Retina (tissue), 1 donor: ENCODE measurements around the gene THSD7A.
"Not testable (repeated sequence)": the region's sequence is repeated elsewhere in the genome, so short reads cannot be mapped to it uniquely, and the experiment has no call there.

Experiments
- DNase-seq: peaks from one replicate; pipeline ENCODE4 v3.0.0-alpha.2; 2016

THSD7A gene

DNA sequence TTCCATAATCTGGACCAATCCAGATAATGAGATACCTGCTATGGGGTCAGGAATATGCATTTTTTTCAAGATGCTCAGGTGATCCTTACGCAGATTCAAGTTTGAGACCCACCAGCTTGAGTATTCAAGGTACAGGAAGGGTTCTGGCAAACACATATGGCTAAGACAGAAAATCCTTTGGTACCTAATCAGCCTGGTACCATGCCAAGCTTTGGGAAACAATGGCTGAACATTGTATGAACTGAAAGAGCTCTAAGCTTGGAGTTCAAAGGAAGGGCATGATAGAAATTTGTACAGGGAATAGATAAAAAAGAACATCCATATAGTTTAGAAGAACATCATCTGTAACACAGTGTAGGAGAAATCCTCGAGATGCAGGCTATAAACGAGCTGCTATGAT, 382.7 kb downstream of the THSD7A start:
- no peak for DNase-seq

DNA sequence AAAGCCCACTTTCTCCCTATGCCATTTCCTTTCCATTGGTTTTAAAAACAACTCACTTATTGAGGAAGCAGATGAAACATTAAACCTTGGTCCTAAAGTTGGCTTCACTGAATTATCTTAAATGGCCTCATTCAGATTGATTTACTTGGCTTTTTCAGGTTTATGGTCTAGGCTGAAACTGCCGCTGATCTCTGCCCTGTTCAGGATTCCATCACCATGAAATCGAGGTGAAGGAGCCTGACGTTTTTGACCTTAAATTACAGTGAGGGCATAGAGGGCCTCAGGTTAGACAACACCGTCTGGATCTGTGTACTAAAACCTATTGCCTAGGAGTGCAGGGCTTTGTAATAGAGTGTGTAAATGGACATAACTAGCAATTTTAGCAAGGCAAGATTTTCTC, 383.7 kb downstream of the THSD7A start:
- no peak for DNase-seq

DNA sequence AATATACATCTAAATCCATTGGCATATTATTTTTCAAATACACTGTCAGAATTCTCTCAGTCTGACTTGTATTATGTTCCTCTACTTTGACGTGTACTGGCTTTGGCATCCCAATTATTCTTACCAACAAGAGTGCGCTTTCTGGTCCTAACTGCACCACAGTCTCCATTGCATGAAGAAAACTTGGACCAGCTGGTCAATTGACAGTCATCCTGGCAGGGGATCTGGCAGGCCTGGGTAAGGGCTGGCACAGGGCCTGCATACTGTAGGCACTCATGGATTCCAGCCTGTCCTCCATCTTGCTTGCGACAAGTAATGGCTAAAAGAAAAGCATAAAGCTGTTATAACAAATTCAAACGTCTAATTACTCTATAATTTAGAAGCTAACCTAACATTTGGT, 384.9 kb downstream of the THSD7A start:
- DNase-seq, result no peak

DNA sequence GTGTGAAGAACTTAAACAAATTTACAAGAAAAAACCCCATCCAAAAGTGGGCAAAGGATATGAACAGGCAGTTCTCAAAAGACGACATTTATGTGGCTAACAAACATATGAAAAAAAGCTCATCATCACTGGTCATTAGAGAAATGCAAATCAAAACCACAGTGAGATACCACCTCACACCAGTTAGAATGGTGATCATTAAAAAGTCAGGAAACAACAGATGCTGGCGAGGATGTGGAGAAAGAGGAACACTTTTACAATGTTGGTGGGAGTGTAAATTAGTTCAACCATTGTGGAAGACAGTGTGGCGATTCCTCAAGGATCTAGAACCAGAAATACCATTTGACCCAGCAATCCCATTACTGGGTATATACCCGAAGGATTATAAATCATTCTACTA, 388.1 kb downstream of the THSD7A start:
- DNase-seq, result not testable (repeated sequence)

DNA sequence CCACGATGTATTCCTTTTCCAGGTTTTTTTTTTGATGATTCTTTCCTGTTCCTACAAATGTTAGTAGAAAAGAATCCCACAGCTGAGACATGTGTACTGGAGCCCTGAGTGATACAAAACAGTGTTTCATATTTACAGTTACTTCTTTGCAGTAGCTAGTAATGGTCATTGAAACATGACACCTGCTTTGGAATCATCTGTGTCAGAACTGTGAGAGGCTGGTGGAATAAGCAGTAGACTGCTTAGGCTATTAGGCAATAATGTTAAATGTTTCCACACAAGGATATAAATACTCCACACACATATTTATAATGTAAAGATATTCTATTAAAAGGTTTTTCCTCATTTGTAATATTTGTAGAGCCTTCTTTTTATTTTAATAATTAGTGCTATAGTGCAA, 394.0 kb downstream of the THSD7A start:
- no peak for DNase-seq

DNA sequence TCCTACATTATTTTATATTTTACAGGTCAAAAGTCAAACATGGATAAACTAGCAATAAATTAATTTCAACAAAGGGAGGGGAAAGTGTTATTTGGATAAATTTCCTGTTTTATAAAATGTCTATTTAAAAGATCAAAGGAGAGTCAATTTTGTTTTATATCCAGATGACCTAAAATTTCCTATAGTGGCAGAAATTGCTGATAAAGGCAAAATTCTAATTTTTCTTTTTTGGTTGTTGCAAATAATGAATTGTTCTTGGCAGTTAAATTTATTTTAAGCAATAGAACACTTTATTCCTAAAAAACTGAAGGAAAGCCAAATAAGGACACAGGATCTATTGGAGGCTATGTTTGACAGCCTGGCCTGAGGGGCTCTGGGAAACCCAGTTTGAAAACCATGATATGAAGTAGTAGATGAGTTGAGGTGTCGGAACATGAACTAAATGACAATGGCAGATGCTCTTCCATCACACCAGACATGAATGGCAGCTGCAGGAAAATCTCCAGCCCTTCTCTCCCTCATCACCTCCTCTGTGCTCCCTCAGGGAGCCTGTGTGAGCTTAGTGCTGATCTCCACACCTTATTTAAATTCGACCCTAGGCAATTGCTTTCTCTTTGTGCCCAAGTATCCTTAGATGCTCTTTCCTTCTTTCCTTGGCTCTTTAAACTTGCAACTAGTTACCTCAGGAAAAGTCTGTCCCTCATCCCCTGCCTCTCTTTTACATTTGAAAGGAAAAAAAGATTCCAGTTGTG, 395.0 kb downstream of the THSD7A start:
- DNase-seq, result no peak

DNA sequence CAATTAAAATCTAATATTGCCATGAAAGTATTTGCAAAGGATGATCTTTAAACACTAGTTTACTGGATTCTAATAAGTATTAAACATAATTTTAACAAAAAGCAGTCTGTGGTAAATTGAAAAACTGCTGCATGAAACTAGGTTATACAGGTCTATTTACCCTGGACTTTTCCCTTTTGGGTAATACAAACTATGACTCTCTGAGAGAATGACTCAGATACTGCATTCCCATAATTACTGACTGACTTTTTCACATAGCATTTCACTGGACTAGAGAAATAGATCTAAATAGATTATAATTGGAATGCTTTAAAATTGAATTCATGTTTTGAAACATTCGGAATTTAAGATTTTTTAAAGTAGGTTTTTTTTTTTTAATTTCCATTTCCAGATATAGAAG, 395.7 kb downstream of the THSD7A start:
- no peak for DNase-seq

DNA sequence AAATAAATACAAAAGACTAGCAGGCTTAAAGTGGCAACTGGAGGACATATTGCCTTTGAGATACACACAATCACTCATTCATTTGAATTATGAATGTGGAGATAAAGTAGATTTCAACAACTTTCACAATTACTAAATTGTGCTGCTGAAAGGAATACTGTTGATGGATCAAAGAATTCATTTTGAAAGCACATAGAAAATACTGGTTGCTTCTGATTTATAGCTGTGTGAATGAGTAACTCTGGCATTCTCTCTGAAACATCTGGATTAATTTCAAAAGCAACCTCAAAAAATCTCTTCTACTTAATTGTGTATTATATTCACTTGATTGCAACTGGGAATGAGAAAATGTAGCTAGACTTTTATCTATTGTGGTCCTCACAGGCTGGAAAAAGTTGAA, 397.6 kb downstream of the THSD7A start:
- no peak for DNase-seq

DNA sequence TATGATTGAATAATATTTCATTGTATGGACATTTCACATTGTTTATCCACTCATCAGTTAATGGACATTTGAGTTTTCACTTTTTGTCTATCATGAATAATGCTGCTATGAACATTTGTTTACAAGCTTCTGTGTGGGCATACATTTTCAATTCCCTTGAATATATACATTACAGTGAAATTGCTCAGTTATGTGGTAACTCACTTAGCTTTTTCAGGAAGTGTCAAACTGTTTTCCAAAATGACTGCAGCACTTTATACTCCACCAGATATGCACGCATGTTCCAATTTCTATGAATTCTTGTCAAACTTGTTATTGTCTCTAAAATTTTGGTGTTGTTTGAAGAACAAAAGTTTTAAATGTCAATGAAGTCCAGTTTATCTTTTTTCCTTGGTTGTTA, 401.2 kb downstream of the THSD7A start:
- no peak for DNase-seq

DNA sequence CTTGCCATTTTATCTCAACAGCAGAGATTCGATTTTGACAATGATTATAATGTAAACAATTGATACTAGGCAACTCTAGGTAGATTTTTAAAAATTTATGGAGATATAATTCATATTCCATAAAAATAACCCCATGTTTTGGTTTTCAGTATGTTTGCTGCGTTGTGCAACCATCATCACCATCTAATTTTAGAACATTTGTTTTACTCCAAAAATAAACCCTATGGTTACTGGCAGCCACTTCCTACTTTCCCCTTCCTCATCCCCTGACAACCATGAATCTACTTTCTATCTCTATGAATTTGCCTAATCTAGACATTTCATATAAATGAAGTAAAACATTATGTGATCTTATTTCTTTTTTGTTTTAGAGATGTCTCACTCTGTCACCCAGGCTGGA, 401.9 kb downstream of the THSD7A start:
- DNase-seq, result no peak

DNA sequence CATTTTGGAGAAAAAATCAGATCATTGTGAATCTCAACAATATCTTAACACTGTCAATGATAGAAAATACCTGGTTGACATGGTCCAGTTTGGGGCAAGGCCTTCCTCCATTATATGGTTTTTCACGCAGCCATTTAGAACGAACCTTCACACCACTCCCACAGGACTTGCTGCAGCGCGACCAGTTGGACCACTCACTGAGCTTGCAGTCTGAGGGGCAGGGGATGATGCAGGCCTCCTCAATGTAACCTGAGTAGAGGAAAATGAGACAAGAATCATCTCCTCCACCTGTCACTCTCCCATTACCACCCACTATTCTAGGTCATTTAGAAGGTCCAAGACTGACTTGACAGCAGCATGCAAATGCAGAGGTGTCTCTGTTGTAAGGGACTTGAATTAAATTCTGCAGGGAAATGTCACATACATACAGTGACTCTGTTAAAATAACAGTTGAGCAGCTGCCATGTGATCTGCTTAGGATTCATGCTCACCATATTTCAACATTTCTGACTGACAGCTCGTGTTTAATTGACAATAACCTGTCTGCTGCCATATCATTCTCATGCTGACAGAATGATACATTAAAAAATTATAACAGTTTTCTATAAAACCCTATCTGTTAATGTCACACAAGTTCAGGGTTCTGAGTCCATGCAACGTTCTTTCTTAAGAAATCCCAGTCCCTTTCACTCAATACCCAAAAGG, 403.0 kb downstream of the THSD7A start:
- DNase-seq, result no peak

DNA sequence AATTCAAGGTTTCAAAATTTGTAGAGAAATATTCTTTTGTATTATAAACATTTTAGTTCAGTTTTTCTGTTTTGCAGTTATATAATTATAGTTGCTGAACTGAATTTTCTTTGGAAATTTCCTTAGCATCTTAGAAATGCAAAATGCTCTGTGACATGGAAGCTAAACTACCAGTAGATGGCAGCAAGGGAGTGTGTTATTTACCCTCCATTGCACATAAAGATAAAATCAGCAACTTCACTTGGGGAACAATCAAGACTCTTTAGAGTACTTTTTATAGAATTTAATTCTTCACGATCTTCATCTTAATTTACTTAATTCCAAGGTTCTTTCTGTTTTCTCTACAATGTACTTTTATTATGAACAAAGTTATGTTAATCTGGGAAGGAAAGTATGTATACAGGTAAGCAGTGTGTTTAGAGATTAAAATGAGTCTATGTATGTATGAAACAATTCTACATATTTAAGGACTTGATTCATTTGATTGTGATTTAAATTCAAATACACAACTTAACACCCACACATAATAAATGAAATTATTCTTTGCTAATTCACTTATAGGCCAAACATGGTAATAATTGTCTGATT, 404.2 kb downstream of the THSD7A start:
- no peak for DNase-seq

DNA sequence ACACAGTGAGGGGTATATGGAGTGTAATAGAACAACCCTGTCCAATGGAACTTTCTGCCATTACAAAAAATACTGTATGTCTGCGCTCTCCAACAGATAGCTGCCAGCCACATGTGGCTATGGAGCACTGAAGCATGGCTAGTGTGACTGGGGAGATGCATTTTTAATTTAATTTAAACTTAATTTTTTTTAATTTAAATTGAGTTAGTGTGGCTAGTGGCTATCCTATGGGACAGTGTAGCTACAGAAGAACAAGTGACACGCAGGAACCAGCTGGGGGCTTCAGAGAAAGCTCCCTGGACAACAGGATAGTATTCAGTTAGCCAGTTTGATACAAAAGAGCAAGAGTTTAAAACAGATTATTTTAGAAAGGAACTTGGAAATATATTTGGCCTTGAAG, 408.0 kb downstream of the THSD7A start:
- DNase-seq, result no peak

DNA sequence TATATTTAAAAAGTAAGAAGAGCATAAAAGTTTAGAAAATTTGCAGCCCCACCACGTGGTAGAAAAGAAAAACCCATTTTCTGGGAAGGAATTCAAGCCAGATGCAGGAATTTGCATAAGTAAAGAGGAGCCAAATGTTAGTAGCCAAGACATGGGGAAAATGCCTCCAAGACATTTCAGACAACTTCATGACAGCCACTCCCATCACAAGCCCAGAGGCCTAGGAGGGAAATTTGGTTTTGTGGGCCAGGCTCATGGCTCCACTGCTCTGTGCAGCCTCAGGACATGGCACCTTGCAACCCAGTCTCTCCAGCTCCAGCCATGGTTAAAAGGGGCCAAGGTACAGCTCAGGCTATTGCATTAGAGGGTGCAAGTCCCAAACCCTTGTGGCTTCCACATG, 411.9 kb downstream of the THSD7A start:
- no peak for DNase-seq

DNA sequence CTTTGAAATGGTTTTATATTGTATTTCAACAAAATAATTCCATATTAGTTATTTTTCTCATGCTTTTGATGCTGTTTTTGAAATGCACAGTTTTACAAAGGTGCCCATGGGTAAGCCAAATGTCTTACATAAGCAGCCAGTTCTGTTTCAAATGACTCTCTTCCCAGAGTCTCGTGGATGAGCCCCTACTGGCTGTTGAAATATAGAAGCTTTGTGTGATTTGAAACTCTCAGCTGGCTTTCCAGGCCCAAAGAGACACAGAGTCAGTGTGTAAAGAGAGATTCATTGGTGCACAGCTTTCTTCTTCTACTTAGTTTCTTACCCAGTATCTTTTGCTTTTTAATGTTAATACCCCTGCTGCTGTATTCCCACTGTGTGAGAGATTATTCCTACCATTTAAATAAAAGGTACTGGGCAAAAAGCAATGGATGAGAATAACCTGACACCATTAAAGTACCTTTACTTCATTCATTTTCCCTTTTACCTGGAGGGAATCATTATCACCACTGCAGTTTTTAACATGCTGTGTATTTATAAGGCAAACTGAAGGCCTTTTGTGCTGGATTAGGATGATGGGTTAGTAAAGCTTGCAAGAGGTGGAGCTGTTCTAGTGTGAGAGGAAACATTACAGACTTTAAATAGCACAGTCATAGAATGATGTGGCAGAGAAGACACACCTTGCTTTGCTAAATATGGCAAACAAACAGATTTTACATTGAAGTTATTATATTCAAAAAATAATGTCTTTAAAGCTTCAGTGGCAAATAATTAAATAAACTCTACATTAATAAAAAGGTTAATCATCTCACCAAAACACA, 415.1 kb downstream of the THSD7A start:
- no peak for DNase-seq

DNA sequence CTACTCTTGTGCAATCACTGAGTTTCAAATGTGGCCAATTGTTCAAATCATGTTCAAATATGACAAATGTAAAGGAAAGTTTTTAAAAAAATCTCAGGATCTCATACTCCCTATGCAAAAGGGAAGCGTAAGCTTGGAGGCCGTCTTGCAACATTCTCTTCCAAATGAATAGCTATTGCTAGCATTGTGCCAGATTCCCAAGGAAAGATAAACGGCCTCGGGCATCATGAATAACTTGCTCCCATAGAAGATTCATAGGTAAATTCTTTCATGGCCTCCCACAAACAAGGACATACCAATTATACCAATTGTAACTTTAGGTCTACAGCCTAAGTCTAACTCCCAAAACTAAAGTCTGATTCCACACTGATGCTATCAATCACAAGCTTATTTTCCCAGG, 416.9 kb downstream of the THSD7A start:
- no peak for DNase-seq

DNA sequence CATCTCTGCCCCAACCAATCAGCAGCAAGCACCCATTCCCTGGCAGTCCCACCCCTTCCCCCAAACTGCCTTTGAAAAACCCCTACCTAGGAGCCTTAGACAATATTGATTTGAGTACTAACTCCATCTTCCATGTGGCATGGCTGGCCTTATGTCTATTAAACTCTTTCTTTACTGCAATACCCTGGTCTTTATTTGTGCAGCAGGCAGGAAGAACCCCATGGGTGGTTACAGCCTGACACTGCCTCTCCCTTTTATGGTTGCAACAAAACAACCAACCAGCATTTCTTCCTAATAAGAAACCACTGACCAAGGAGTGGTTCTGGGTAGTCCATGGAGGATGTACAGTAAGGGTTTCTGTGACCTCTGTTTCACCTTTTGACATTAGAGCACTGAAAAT, 418.1 kb downstream of the THSD7A start:
- DNase-seq, result no peak

DNA sequence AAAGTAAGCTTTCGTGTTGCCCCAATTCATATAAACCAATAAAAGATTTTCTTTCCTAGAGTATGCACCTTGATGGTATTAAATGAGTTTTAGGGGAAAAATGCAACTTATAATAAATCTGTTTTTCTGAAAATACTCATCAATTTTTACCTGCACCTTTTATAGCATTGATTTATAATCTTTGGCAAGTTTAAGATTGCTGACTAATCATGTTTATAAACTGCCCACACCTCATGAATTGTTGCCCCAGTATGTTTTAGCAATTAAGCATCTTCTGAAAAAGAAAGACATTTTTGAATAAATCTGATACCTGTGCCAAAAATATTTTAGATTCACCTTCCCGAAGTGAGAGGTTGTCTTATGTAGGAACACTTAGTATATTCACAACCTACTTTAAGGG, 420.0 kb downstream of the THSD7A start:
- DNase-seq, result no peak

DNA sequence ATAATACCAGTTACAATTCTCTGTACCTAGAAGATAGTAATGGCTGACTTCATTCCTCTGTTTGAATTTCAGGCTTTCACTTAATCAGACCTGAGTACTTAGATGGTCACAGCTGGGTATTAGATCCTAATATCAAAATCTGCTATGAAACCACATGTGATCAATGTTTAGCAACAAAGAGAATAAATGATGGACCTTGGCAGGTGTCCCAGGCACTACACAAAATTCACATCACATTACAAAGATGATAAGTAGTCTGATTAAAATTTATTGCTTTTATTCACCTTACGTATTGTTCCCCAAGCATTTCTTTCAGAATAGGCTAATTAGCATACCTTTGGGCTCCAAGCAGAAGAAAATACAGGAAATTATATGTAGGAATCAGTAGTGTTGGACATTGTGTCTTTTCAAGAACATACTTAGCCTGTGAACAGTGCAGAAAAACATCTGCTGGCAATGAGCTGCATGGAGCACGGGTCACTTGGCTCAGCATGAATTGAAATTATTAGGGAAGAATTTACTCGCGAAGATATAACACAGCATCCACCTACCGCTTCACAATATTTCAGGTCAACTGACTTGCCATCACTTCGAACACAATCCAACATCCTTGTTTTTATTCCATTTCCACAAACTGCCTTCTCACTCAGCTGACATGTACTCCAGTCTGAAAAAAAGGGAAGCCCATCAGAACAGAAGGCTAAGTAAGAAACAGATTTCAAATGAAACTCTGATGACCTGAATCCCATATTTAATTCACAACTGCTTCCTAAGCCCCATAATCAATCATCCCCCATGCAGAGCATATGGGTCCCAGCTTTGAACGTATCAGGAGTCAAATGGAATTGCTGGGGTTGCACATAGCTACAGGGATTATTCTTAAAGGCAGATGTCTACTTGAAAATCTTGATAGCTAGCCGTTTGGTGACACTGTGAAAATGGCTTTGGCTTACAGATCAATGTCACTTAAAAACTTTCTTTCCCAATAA, 421.0 kb downstream of the THSD7A start:
- peak; percentile 51 for DNase-seq

DNA sequence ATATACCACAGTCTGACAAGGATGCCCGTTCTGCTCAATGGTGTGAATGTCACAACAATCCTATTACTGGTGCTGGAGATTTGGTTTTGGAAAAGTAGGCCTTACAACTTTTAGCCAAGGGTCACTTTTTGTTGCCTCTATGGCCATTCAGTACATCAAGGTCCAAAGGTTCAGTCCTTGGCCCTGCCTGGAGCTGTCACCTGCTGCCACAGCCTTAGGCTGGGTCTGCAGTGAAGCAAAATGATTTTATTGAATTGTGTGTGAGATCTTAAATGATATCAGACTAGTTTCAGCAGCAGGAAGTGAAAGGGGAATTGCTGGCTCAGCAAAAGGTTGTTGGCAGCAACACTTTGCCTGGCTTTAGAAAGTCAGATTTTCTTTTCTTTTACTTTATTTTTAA, 427.6 kb downstream of the THSD7A start:
- no peak for DNase-seq

DNA sequence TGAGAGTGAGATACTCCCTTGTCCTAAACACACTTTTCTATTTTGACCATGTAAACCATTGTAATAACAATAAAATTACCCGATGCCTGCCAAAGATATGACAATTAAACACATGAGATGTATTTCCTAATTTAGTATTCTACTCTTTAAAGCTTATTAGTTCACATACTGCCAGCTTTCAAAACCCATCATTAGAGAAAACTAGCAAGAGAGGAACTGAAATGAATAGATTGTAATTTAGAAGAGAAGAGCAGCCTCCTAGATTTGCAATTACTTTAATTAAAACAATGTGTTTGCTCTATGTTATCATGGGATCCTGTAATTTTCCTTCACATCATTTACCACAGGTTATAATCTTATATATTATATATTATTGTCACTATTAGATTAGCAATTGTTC, 428.2 kb downstream of the THSD7A start:
- DNase-seq, result no peak

DNA sequence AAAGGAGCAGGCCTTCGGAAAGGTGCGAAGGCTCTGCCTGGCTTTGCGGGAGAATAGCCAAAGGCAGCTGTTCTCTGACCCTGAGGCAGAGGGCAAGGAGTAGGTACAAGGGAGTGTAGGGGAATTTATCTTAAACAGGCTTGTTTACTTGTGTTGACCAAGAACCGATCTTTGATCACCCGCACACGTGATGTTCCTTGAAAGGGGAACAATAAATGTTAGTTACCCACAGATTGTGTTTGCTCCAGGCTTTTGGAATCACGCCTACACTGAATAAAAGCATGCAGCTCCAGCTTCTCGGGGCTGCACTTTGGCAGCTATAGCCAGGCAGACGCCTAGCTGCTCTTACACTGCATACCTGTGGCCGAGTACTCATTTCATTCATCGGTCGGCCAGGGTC, 437.6 kb downstream of the THSD7A start:
- no peak for DNase-seq
